ENCODE data around the gene CELSR2.

GRCh38 chr1:109290998-109291397 lies 41.7 kb downstream of the CELSR2 start:
- TF ChIP-seq CTCF (IDR thresholded peaks at IDR 0.05) (no peak), POLR2A (IDR thresholded peaks at IDR 0.05) (no peak)

All from lower leg skin (tissue), 3 donors.